ENCODE measurements around the gene LIN9. TPM values are rescaled to one million over a fixed set of nuclear protein-coding genes. Genes with fewer than 3 reads are reported as not detected.
"Not testable (repeated sequence)": the region's sequence is repeated elsewhere in the genome, so short reads cannot be mapped to it uniquely, and the experiment has no call there.

LIN9 gene
- total and polyA plus RNA-seq, 5 donors, result 5.0 to 9.9 (median 7.1) TPM

GRCh38 chr1:226274138-226274537 lies 34.8 kb downstream of the LIN9 start:
- WGBS, result 50% methylated on average over 1 of the region's 1 CpG
- Histone ChIP-seq H3K9me3 (ENCODE audit: control insufficient read depth, low read length) (no peaks in the 10 kb centered on the region), H3K27ac (ENCODE audit: low read length) (no peak overlapping the region), H3K27me3 (ENCODE audit: control insufficient read depth, insufficient read depth) (no peaks in the 10 kb centered on the region), H3K4me1 (ENCODE audit: control insufficient read depth, insufficient read depth, low read length) (no peaks in the 10 kb centered on the region), H3K4me3 (ENCODE audit: low read length) (no peak overlapping the region)
- intact Hi-C loops (cut with DNase I), result no loop called here
- DNase-seq, result no peak
- no peak for ATAC-seq

GRCh38 chr1:226272233-226272902 lies 36.6 kb downstream of the LIN9 start:
- H3K27ac ChIP-seq (ENCODE audit: low read length), result peak overlapping the region; percentile 54
- H3K4me3 ChIP-seq (ENCODE audit: low read length); H3K4me1 ChIP-seq (ENCODE audit: control insufficient read depth, insufficient read depth, low read length); DNase-seq; H3K9me3 ChIP-seq (ENCODE audit: control insufficient read depth, low read length); intact Hi-C loops (cut with DNase I); H3K27me3 ChIP-seq (ENCODE audit: control insufficient read depth, insufficient read depth): not testable (repeated sequence)
- peak in 1 of 2 donors; percentile 41 for ATAC-seq
- 56% methylated on average over 8 of the region's 8 CpGs for WGBS

GRCh38 chr1:226268421-226269124 lies 40.4 kb downstream of the LIN9 start:
- Histone ChIP-seq H3K27me3 (ENCODE audit: control insufficient read depth, insufficient read depth) (no peaks in the 10 kb centered on the region), H3K9me3 (ENCODE audit: control insufficient read depth, low read length) (no peaks in the 10 kb centered on the region), H3K4me3 (ENCODE audit: low read length) (no peak overlapping the region), H3K27ac (ENCODE audit: low read length) (no peak overlapping the region), H3K4me1 (ENCODE audit: control insufficient read depth, insufficient read depth, low read length) (no peaks in the 10 kb centered on the region)
- 76% methylated on average over 3 of the region's 3 CpGs for WGBS
- intact Hi-C loops (cut with DNase I), result no loop called here
- DNase-seq, result no peak
- no peak for ATAC-seq

DNA sequence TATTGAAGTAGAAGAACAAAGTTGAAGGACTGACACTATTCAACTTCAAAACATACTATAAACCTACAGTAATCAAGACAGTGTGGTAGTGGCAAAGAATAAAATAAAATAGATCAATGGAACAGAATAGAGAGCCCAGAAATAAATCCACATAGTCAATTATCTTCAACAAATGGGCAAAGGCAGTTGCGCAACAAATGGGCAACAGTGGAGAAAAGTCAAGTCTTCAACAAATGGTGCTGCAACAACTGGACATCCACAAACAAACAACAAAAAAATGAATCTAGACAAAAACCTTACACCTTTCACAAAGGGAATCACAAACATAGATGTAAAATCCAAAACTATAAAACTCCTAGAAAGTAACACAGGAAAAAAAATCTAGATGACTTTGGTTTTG lies 47.1 kb downstream of the LIN9 start:
- peaks cover 2% of the 10 kb centered on the region for H3K9me3 ChIP-seq (ENCODE audit: control insufficient read depth, low read length)
- H3K27ac ChIP-seq (ENCODE audit: low read length), result no peak overlapping the region
- no peak for ATAC-seq
- H3K4me3 ChIP-seq (ENCODE audit: low read length), result no peak overlapping the region
- H3K27me3 ChIP-seq (ENCODE audit: control insufficient read depth, insufficient read depth), result no peaks in the 10 kb centered on the region
- H3K4me1 ChIP-seq (ENCODE audit: control insufficient read depth, insufficient read depth, low read length), result no peaks in the 10 kb centered on the region
- WGBS, result 98% methylated on average over 1 of the region's 1 CpG
- intact Hi-C loops (cut with DNase I), result no loop called here
- DNase-seq, result no peak

- no peak overlapping the region for H3K4me3 ChIP-seq (ENCODE audit: low read length)
- H3K9me3 ChIP-seq (ENCODE audit: control insufficient read depth, low read length), result peaks cover 2% of the 10 kb centered on the region
- no peak for ATAC-seq
- H3K27me3 ChIP-seq (ENCODE audit: control insufficient read depth, insufficient read depth), result no peaks in the 10 kb centered on the region
- 83% methylated on average over 3 of the region's 3 CpGs for WGBS
- intact Hi-C loops (cut with DNase I), result no loop called here
- H3K27ac ChIP-seq (ENCODE audit: low read length), result no peak overlapping the region
- H3K4me1 ChIP-seq (ENCODE audit: control insufficient read depth, insufficient read depth, low read length), result no peaks in the 10 kb centered on the region
- DNase-seq, result no peak
These were observed 53.6 kb downstream of the LIN9 start for GRCh38 chr1:226255380-226255779.

GRCh38 chr1:226253933-226254332 lies 55.0 kb downstream of the LIN9 start:
- 97% methylated on average over 4 of the region's 4 CpGs for WGBS
- Histone ChIP-seq H3K4me3 (ENCODE audit: low read length) (no peak overlapping the region), H3K27me3 (ENCODE audit: control insufficient read depth, insufficient read depth) (no peaks in the 10 kb centered on the region), H3K9me3 (ENCODE audit: control insufficient read depth, low read length) (no peaks in the 10 kb centered on the region), H3K4me1 (ENCODE audit: control insufficient read depth, insufficient read depth, low read length) (no peaks in the 10 kb centered on the region), H3K27ac (ENCODE audit: low read length) (no peak overlapping the region)
- DNase-seq, result no peak
- intact Hi-C loops (cut with DNase I), result no loop called here
- ATAC-seq, result no peak

DNA sequence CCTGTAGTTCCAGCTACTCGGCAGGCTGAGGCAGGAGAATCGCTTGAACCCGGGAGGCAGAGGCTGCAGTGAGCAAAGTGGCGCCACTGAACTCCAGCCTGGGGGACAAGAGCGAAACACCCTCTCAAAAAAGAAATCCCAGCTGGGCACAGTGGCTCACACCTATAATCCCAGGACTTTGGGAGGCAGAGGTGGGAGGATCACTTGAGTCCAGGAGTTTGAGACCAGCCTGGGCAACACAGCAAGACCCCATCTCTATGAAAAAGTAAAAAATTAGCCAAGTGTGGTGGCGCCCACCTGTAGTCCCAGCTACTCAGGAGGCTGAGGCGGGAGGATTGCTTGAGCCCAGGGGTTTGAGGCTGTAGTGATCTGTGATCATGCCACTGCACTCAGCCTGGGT lies 56.1 kb downstream of the LIN9 start:
- H3K9me3 ChIP-seq (ENCODE audit: control insufficient read depth, low read length); intact Hi-C loops (cut with DNase I); H3K27me3 ChIP-seq (ENCODE audit: control insufficient read depth, insufficient read depth); H3K27ac ChIP-seq (ENCODE audit: low read length); H3K4me1 ChIP-seq (ENCODE audit: control insufficient read depth, insufficient read depth, low read length); H3K4me3 ChIP-seq (ENCODE audit: low read length); ATAC-seq; DNase-seq: not testable (repeated sequence)
- WGBS, result over 99% methylated on average over 7 of the region's 7 CpGs

GRCh38 chr1:226250511-226250910 lies 58.5 kb downstream of the LIN9 start:
- DNase-seq, result no peak
- no peaks in the 10 kb centered on the region for H3K27me3 ChIP-seq (ENCODE audit: control insufficient read depth, insufficient read depth)
- no peak overlapping the region for H3K27ac ChIP-seq (ENCODE audit: low read length)
- ATAC-seq, result no peak
- WGBS, result 94% methylated on average over 1 of the region's 1 CpG
- intact Hi-C loops (cut with DNase I), result no loop called here
- no peaks in the 10 kb centered on the region for H3K9me3 ChIP-seq (ENCODE audit: control insufficient read depth, low read length)
- no peak overlapping the region for H3K4me3 ChIP-seq (ENCODE audit: low read length)
- H3K4me1 ChIP-seq (ENCODE audit: control insufficient read depth, insufficient read depth, low read length), result no peaks in the 10 kb centered on the region

DNA sequence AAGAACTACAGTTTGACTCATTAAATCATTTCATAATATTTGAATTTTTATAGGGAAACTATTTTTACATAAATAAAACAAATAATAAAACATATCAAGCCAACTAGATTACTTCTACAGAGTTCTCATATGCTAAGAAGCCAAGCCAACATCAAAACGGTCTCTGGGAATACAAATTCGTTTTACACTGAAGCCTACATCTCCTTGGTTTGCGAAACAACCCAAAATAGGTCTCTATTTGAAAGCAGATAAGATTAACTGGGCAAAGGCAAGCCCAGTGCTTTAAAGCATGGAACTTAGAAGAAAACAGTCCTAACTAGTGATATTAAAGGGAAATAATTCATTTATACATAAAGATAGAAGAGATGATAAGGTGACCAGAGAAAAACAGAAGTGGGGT lies 60.2 kb downstream of the LIN9 start:
- Histone ChIP-seq H3K27ac (ENCODE audit: low read length) (no peak overlapping the region), H3K9me3 (ENCODE audit: control insufficient read depth, low read length) (no peaks in the 10 kb centered on the region), H3K4me1 (ENCODE audit: control insufficient read depth, insufficient read depth, low read length) (no peaks in the 10 kb centered on the region), H3K27me3 (ENCODE audit: control insufficient read depth, insufficient read depth) (no peaks in the 10 kb centered on the region), H3K4me3 (ENCODE audit: low read length) (no peak overlapping the region)
- 49% methylated on average over 3 of the region's 3 CpGs for WGBS
- no peak for DNase-seq
- peak in 1 of 2 donors; percentile 52 for ATAC-seq
- intact Hi-C loops (cut with DNase I), result no loop called here

GRCh38 chr1:226248091-226248490 lies 60.9 kb downstream of the LIN9 start:
- H3K27me3 ChIP-seq (ENCODE audit: control insufficient read depth, insufficient read depth), result no peaks in the 10 kb centered on the region
- H3K27ac ChIP-seq (ENCODE audit: low read length), result no peak overlapping the region
- H3K4me1 ChIP-seq (ENCODE audit: control insufficient read depth, insufficient read depth, low read length), result no peaks in the 10 kb centered on the region
- intact Hi-C loops (cut with DNase I), result no loop called here
- no peak for DNase-seq
- peak in 1 of 2 donors; percentile 68 for ATAC-seq
- no peaks in the 10 kb centered on the region for H3K9me3 ChIP-seq (ENCODE audit: control insufficient read depth, low read length)
- H3K4me3 ChIP-seq (ENCODE audit: low read length), result no peak overlapping the region
- WGBS, result 47% methylated on average over 2 of the region's 2 CpGs

DNA sequence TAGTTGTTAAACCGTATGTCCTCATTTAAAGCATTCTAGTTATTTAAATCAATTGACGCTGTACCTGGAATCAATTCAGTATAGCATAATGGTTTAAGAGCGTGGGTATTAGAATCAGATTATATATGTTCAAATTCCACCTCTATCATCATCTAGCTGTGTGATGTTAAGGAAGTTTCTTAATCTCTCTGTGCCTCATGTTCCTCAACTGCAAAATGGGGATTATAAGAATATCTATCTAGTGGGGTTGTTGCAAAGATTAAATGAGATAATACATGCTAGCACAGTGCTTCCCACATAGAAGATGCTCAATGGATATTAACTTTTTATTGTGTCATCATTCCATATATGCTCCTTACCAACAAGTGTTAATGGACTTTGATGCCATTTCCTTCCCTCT lies 69.5 kb downstream of the LIN9 start:
- WGBS, result over 99% methylated on average over 3 of the region's 3 CpGs
- intact Hi-C loops (cut with DNase I), result no loop called here

More for the DNA sequence above, 69.5 kb downstream of the LIN9 start:
- Histone ChIP-seq H3K4me1 (ENCODE audit: control insufficient read depth, insufficient read depth, low read length) (no peaks in the 10 kb centered on the region), H3K27me3 (ENCODE audit: control insufficient read depth, insufficient read depth) (no peaks in the 10 kb centered on the region), H3K9me3 (ENCODE audit: control insufficient read depth, low read length) (no peaks in the 10 kb centered on the region), H3K4me3 (ENCODE audit: low read length) (no peak overlapping the region), H3K27ac (ENCODE audit: low read length) (no peak overlapping the region)
- ATAC-seq, result no peak
- DNase-seq, result no peak
